Measurements from ENCODE around the gene ZNF142.

The ZNF142 gene

GRCh38 chr2:218659258-218659987, at the start of gene ZNF142, which contains the start of gene BCS1L:
ZNF142 (minus strand) TSS chr2:218659623; CDS start chr2:218656429, 3,194 bp downstream.
BCS1L (plus strand) TSS chr2:218659683; CDS start chr2:218660988, 1,305 bp downstream.
- DNase-seq (ENCODE audit: low spot score) = peak; percentile 89

- no peak for DNase-seq (ENCODE audit: low spot score)
Measured at GRCh38 chr2:218708086-218708485, 48.7 kb upstream of the ZNF142 start.

GRCh38 chr2:218703341-218703740, 43.9 kb upstream of the ZNF142 start:
- DNase-seq (ENCODE audit: low spot score) = no peak

GRCh38 chr2:218701806-218702205, 42.4 kb upstream of the ZNF142 start:
- DNase-seq (ENCODE audit: low spot score) = no peak

- no peak for DNase-seq (ENCODE audit: low spot score)
Measured at GRCh38 chr2:218698885-218699284, 39.5 kb upstream of the ZNF142 start.

GRCh38 chr2:218694405-218695145, 35.2 kb upstream of the ZNF142 start:
- DNase-seq (ENCODE audit: low spot score) = no peak

GRCh38 chr2:218691234-218691633, 31.8 kb upstream of the ZNF142 start:
- no peak for DNase-seq (ENCODE audit: low spot score)

- DNase-seq (ENCODE audit: low spot score) = peak; percentile 31
Measured at GRCh38 chr2:218687400-218688060, 28.1 kb upstream of the ZNF142 start.

GRCh38 chr2:218680061-218680460, 20.6 kb upstream of the ZNF142 start:
- no peak for DNase-seq (ENCODE audit: low spot score)

- no peak for DNase-seq (ENCODE audit: low spot score)
Measured at GRCh38 chr2:218679119-218679518, 19.7 kb upstream of the ZNF142 start.

GRCh38 chr2:218671654-218672566, 12.5 kb upstream of the ZNF142 start, which contains the start of the genes RNF25 and STK36:
RNF25 (minus strand) TSS chr2:218672002; CDS start chr2:218671970, 32 bp downstream.
STK36 (plus strand) TSS chr2:218672086; CDS start chr2:218672830, 744 bp downstream.
- DNase-seq (ENCODE audit: low spot score) = peak; percentile 89

GRCh38 chr2:218671097-218671653, 11.8 kb upstream of the ZNF142 start:
- no peak for DNase-seq (ENCODE audit: low spot score)

GRCh38 chr2:218664653-218665052, 5.2 kb upstream of the ZNF142 start:
- no peak for DNase-seq (ENCODE audit: low spot score)

GRCh38 chr2:218663901-218664300, 4.5 kb upstream of the ZNF142 start:
- DNase-seq (ENCODE audit: low spot score) = no peak

GRCh38 chr2:218662827-218663226, 3.4 kb upstream of the ZNF142 start:
- DNase-seq (ENCODE audit: low spot score) = no peak

- no peak for DNase-seq (ENCODE audit: low spot score)
Measured at GRCh38 chr2:218662377-218662776, 3.0 kb upstream of the ZNF142 start.

- peak; percentile 24 for DNase-seq (ENCODE audit: low spot score)
Measured at GRCh38 chr2:218659988-218660358, 550 bp upstream of the ZNF142 start.

GRCh38 chr2:218658671-218659257, 659 bp downstream of the ZNF142 start:
- DNase-seq (ENCODE audit: low spot score) = peak; percentile 68

- DNase-seq (ENCODE audit: low spot score) = no peak
Measured at GRCh38 chr2:218655751-218656150, 3.7 kb downstream of the ZNF142 start.

GRCh38 chr2:218648787-218649100, 10.7 kb downstream of the ZNF142 start:
- DNase-seq (ENCODE audit: low spot score) = no peak
